RKO (cell line): ENCODE results near the gene CAPZA1.

Experiments
- DNase-seq: peaks from one replicate; pipeline ENCODE4 v3.0.0-alpha.2; 2016; ENCODE audit warnings: low spot score

The CAPZA1 gene

DNA sequence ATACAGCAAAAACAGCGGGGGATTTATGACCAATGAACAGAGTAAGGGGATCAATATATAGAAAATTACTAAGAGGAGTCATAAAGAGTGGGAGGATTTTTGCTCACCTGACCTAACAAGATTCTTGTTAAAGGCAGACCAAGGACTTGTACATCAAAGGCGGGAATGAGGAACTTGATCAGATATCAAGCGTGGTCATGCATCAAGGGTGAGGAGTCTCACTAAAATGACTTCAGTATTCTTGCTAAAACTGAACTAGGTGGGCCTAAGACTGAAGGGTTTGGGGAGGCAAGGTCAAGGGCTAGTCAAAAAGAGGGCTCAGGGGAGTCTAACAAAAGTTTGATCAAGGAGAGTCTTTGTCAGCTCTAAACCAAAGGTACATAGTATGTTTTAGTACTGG is 56.9 kb downstream of the CAPZA1 start:
- DNase-seq, result no peak

DNA sequence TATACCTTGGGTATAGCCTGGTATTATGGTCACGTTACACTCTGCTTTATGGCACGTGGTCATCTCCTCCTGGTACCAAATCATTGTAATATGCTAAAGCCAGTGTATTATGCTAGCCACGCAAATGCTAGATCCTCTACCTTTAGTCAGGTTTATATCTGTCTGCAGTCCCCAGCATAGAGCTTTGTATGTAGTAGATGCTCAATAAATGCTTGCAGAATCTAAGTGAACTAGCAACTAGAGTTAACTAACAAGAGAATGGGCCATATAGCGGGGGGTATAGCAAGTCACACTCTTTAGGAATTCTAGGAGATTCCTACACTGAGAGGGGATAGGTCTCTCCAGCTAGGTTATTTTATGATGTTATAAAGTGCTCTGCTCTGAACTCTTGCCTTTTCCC is 57.9 kb downstream of the CAPZA1 start:
- DNase-seq, result no peak

DNA sequence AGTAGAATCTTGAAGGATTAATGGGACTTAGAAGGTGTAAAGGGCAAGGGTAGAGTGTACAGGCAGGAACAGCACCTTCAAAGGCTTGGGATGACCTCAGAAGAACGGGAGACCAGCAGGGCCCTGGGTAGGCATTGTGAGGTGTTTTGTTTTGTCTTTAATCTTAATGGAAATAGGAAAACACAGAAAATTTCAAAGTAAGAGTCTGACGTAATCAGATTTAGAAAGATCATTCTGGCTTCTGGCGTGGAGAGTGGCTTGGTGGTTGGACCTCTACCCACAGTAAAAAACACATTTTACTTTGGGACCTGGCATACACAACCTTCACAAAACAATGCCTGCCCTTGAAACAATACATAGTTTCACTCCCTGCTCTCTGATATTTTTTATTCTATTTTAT is 59.0 kb downstream of the CAPZA1 start:
- DNase-seq, result no peak

DNA sequence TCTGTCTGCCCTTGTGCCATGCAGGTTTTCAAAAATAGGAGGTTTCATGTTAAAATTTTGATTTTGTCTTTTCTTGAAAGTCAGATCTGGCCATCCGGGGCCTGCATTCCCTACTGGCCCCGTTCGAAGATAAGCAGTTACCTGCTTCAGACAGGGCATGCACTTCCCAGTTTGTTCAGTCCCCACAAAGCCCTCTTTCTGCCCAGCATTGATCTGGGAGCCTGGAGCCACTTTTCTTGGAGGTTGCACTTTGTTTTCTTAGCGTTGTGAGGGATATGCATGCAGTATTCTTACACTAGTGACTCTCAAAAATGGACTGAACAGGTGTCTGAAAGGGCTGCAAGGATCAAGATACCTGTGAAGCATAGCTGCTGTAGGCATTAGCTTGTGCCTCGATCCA is 66.3 kb downstream of the CAPZA1 start:
- no peak for DNase-seq

DNA sequence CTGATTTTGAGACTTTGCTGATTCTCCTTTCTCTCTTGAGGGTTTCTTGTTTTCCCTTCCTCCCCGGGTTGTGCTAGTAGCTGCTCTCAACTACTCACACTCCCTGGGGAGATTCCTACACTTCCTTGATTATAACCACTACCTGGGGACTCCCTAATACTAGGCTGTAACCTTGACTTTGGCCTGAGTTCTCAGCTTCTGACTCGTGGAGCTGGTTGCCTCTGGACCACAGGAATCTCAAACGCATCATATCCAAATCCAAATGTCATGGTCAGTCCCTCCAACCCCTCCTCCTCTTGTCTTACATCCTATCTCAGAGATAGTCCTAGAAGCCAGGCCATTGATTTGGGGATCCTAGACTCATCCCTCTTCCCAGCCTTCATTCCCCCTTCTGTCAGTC is 66.8 kb downstream of the CAPZA1 start:
- no peak for DNase-seq

DNA sequence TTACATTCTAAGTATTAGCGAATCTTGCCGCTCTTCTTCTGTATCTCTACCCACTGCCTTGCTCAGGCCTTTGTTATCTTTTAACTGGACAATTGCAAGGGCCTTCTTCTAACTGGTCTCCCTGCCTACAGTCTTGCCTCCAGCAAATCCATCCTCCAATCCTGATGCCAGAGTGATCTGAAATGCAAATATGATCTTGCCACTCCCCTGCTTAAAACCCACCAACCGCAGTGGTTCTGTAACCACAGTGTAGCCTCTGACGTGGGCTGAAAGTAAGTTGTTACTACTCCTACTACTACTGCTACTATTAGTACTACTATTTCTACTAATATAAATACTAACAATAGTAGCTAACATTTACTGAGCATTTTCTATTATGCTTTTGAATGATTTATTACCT is 67.2 kb downstream of the CAPZA1 start:
- DNase-seq, result no peak

DNA sequence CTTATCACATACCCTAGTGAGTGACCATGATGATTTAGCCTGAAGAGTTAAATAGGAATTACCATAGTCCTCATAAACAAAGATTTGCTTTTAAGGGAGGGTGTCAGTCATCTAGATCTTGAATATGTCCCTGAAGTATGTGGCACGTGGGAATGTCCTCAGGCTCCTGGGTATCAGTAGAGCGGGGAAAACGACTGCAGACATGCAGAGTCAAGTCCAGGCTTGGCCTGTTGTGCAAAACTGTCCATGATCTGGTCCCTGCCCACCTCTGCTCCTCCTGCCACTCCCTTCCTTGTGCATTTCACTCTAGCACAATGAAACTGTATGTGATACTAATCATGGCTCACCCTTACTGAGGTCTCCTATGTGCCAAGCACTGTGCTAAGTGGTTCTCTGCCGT is 67.7 kb downstream of the CAPZA1 start:
- no peak for DNase-seq

DNA sequence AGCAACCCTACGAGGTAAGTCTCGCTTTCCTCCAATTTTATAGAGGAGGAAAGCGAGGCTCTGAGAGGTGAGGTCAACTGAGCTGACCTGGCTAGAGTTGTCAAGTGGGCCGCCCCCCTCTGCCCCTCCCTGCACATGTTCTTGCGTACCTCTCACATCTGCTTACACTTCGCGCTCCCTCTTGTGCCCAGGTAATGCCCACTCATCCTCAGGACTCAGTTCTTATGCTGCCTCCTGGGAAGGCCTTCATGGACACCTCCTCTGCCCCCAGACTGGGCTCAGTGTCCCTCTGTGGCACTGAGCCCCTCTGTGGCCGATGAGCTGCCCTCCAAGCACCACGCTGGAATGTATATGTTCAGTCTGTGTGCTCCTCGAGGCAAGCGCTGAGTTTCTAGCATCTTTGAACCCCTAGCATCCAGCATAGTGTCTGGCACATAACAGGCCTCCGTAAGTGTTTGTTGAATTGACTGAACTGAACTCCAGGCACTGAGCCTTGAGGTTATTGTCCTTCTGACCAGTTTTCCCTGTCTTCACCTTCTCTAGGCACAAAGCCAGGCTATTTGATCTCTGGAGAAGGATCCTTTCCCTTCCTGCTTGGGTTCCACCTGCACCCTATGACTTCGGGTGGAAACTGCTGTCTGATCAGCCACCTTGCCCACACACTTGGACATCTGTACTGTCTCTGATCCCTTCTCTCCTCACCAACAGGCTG is 68.3 kb downstream of the CAPZA1 start:
- no peak for DNase-seq

DNA sequence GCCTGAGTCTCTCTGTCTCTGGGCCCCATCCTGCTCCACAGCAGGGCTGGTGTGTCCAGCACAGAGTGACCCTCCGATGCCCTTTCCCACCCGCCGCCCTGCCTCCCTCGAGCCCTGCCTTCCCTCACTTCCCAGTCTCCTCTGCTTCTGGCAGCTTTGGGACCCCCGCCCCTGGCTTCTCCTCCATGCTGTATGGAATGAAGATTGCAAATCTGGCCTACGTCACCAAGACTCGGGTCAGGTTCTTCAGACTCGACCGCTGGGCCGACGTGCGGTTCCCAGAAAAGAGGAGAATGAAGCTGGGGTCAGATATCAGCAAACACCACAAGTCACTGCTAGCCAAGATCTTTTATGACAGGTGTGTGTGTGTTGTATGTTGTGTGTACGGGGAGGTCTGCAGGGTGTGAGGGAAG is 69.2 kb downstream of the CAPZA1 start:
- DNase-seq, result no peak

DNA sequence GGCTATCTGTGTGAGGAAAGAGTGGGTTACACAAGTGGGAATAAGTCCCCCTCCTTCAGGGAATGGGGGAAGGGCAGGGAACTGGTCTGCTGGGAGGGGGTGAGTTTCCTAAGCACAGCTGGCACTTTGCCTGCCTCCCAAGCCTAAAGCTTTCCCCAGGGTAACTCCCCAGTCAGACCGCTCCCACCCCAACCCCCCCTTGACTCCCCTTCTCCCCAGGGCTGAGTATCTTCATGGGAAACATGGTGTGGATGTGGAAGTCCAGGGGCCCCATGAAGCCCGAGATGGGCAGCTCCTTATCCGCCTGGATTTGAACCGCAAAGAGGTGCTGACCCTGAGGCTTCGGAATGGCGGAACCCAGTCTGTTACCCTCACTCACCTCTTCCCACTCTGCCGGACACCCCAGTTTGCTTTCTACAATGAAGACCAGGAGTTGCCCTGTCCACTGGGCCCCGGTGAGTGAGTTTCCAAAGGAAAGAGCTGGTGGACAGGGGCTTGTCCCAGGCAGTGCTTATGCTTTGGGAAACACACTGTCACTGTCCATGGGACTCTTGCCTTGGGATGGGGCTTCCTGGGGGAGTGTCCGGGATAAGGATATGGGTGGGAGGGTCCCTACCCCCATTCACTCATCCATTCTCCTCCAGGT is 69.7 kb downstream of the CAPZA1 start:
- no peak for DNase-seq

DNA sequence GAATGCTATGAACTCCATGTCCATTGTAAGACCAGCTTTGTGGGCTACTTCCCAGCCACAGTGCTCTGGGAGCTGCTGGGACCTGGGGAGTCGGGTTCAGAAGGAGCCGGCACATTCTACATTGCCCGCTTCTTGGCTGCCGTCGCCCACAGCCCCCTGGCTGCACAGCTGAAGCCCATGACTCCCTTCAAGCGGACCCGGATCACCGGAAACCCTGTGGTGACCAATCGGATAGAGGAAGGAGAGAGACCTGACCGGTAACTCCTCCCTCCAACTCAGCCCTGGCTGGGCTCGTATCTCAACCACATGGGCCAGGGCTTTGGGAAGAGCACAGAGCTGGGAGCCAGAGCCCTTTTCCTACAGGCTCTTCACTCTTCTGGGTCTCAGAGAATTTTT is 70.2 kb downstream of the CAPZA1 start:
- no peak for DNase-seq

DNA sequence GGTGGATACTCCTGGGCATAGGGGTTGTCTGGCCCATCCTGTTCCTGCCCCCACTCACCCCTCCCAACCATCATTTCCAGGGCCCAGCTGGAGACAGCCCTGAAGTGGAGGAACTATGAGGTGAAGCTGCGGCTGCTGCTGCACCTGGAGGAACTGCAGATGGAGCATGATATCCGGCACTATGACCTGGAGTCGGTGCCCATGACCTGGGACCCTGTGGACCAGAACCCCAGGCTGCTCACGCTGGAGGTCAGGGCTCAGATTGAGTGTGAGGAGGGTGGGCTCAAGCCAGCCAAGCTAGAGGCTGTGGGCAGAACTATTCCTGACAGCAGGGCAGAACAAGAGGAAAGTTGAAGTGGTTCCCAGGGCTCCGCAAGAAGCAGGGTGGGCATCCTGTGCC is 73.0 kb downstream of the CAPZA1 start:
- DNase-seq, result no peak

DNA sequence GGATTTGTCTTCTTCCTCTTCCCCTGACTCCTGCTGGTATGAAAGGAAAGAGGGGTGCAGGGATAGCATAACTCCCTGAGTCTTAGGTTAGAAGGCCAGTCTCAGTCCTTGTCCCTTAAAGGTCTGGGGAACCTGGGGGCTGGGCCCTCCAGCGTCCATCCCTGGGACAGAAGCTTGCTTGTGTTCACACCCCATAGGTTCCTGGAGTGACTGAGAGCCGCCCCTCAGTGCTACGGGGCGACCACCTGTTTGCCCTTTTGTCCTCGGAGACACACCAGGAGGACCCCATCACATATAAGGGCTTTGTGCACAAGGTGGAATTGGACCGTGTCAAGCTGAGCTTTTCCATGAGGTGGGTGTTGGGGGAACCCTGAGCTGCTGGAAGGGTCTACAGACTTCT is 74.2 kb downstream of the CAPZA1 start:
- DNase-seq, result no peak

DNA sequence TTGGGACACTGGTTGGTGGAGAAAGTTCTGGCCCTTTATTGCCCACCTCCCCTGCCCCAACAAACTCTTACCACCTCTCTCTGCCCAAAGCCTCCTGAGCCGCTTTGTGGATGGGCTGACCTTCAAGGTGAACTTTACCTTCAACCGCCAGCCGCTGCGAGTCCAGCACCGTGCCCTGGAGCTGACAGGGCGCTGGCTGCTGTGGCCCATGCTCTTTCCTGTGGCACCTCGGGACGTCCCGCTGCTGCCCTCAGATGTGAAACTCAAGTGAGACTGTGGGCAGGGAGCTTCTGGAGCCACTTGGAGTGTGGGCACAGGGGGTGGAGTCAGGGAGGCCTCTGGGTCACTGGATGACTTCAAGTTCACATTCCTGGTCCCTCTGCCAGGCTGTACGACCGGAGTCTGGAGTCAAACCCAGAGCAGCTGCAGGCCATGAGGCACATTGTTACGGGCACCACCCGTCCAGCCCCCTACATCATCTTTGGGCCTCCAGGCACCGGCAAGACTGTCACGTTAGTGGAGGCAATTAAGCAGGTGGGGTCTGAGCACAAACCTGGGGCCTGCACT is 74.8 kb downstream of the CAPZA1 start:
- DNase-seq, result no peak

DNA sequence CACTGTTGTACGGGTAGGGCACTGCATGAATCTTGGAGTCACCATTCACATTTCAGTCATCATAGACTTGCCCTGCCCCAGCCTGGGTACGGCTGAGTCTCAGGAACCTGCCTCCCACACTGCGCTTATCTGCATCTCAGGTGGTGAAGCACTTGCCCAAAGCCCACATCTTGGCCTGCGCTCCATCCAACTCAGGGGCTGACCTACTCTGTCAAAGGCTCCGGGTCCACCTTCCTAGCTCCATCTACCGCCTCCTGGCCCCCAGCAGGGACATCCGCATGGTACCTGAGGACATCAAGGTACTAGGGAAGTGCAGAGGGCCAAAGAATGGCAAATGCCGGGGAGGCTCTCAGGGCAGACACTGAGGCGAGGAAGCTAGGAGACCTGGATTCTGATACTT is 75.6 kb downstream of the CAPZA1 start:
- DNase-seq, result no peak

DNA sequence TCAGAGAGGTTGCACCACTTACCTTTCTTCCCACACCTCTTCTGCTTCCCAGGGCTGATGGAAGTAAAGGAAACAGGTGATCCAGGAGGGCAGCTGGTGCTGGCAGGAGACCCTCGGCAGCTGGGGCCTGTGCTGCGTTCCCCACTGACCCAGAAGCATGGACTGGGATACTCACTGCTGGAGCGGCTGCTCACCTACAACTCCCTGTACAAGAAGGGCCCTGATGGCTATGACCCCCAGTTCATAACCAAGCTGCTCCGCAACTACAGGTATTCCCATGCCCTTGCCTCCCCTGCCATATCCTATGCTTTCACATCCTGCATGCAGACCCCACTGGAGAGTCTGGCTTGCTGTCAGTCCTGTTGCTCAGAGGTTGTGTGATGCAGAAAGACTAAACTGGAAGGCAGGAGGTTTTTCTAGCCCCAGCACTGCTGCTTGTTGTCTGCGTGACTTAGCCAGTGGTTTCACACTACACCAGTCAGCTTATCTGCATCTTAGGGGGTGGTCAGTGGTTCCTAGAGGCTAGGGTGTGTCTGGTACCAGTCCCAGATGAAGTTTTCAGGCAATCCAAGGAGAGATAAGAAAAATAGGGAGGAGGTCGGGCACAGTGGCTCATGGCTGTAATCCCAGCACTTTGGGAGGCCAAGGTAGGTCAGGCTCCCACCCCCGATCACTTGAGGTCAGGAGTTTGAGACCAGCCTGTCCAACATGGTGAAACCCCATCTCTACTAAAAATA is 77.1 kb downstream of the CAPZA1 start:
- DNase-seq, result no peak

DNA sequence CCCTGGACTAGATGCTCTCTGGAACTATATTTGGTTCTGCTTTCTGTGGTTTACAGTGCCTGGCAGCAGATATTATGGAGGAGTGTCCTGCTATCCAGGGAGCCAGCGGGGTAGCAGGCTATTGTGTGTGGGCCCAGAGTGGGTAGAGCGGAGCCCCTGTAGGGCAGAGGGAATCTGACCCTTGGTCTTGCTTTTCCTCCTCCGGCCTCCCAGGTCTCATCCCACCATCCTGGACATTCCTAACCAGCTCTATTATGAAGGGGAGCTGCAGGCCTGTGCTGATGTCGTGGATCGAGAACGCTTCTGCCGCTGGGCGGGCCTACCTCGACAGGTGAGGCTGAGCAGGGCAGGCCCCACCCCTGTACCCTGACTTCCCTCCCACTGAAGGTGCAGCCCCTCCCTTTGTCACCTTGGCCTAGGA is 78.2 kb downstream of the CAPZA1 start:
- DNase-seq, result no peak

DNA sequence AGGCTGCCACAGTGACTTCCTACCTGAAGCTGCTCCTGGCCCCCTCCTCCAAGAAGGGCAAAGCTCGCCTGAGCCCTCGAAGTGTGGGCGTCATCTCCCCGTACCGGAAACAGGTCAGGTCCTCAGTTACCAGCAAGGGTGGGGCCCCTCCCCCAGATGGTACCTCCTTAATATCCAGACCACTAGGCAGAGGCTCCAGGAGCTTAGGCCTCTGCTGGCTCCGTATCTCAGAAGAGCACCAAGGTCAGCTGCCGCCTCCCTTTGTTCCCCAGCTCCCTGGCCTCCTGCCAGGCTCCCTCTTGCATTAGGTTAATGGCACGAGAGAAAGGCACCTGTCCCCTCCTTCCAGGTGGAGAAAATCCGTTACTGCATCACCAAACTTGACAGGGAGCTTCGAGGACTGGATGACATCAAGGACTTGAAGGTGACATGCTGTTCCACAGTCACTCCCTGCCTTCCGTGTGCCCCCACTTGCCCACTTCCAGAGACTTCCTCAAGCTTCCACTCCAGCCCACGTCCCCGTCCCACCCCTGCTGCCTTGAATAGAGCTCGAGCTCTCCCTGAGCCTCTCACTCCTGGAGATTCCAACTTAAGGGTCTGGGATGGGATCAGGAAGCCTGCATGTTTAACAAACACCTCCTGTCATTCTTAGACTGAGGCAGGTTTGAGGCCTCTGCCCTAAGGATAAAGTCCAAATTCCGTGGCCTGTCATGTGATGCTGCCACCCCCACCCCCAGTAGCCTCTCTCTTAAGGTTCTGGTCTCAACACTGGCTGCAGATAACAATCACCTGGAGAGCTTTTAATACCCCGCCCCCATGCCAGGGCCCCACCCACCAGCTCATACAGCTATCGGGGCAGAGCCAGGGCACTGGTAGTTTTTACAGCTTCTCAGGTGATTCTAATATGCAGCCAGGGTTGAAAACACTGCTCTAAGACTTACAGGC is 79.0 kb downstream of the CAPZA1 start:
- DNase-seq, result no peak

DNA sequence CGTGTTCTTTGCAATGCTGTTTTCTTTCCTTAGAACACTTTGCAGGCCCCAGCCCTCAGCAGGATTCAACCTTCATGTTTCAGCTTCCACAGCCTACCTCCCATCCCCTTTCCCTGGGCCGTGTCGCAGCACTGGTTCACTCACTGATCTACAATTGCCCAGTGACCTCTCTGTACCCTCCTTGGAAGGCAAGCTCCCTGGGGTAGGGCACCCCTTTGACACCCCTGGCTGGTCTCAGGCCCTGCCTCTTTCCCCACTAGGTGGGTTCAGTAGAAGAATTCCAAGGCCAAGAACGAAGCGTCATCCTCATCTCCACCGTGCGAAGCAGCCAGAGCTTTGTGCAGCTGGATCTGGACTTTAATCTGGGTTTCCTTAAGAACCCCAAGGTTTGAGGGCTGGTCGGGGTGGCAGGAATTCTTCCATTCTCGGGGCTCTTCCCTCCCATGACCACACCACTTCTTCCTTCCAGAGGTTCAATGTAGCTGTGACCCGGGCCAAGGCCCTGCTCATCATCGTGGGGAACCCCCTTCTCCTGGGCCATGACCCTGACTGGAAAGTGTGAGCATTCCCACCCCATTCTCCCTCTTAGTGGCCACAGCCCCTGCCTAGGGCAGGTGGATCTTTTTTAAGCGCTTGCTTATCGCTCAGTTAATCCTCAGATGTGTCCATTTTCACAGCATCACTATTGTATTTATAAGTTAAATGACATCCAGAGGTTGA is 80.0 kb downstream of the CAPZA1 start:
- no peak for DNase-seq

DNA sequence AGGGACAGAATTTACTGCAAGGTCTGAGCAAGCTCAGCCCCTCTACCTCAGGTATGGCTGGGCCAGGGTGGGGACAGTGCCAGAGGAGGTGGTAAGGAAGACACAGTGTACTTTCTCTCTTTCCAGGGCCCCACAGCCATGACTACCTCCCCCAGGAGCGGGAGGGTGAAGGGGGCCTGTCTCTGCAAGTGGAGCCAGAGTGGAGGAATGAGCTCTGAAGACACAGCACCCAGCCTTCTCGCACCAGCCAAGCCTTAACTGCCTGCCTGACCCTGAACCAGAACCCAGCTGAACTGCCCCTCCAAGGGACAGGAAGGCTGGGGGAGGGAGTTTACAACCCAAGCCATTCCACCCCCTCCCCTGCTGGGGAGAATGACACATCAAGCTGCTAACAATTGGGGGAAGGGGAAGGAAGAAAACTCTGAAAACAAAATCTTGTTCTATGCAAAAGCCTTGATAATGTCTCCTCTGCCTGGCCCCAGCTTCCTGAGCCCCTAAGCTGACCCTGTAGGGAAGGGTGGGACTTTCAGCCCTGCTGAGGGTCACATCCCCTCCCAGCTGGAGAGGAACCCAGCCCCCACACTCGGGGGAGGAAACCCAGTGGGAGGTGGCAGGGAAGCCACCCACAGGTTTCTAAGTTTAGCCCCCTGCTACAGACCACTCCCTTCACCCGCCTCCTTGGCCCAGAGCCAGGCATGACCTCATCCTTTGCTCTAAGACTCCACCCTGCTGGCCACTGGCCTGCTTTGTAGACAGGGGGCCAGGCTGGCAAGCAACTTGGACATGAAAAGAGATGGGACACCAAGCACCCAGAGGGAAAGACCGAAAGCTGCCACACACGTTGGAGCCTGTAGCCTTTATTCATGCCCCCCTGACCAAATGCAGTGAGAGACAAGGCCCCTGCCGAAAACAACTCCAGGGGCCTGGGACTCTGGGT is 80.9 kb downstream of the CAPZA1 start:
- peak; percentile 78 for DNase-seq
